ENCODE data around the gene DAPK2.

GRCh38 chr15:64022571-64022970, 23.7 kb downstream of the DAPK2 start:
- TF ChIP-seq POLR2A (IDR thresholded peaks at IDR 0.05; ENCODE audit: low read depth, low read length) (no peak), TAF1 (IDR thresholded peaks at IDR 0.05; ENCODE audit: low read depth, low read length) (no peak), POLR2AphosphoS5 (IDR thresholded peaks at IDR 0.05; ENCODE audit: low read depth, low read length) (no peak), SPI1 (IDR thresholded peaks at IDR 0.05; ENCODE audit: low read depth, low read length) (no peak), POU2F2 (IDR thresholded peaks at IDR 0.05; ENCODE audit: low read depth, low read length) (no peak), PAX5 (IDR thresholded peaks at IDR 0.05; ENCODE audit: insufficient read depth, low read length, severe bottlenecking) (no peak)
